ENCODE measurements around the gene SELENBP1. TPM values are rescaled to one million over a fixed set of nuclear protein-coding genes. Genes with fewer than 3 reads are reported as not detected.

The SELENBP1 gene
- total RNA-seq, 2 donors from 2014 or later = 35.4 to 39.2 TPM

GRCh38 chr1:151347523-151348246, 24.8 kb downstream of the SELENBP1 start:
- Mint-ChIP-seq H3K36me3 (ENCODE audit: low read depth) (peaks cover 29% of the 10 kb centered on the region), H3K4me3 (peak overlapping the region; percentile 84), H3K27me3 (ENCODE audit: insufficient read depth) (no peaks in the 10 kb centered on the region), H3K9me3 (peaks cover 22% of the 10 kb centered on the region), H3K4me1 (peaks cover 20% of the 10 kb centered on the region), H3K27ac (peak overlapping the region; percentile 100)
- H3K9me3 ChIP-seq (ENCODE audit: control insufficient read depth, low read length) = peaks cover 11% of the 10 kb centered on the region
- peak overlapping the region; percentile 93 for H3K4me3 ChIP-seq (ENCODE audit: low read length)
- DNase-seq = no peak
- H3K4me1 ChIP-seq (ENCODE audit: control insufficient read depth, insufficient read depth, low read length) = peaks cover 2% of the 10 kb centered on the region
- H3K27ac ChIP-seq (ENCODE audit: low read depth, low read length) = peak overlapping the region; percentile 99
- peaks cover 21% of the 10 kb centered on the region for H3K36me3 ChIP-seq (ENCODE audit: control insufficient read depth, insufficient read depth, low read length)
- no peaks in the 10 kb centered on the region for H3K27me3 ChIP-seq (ENCODE audit: control insufficient read depth, insufficient read depth, low read length, poor library complexity, severe bottlenecking)
- H3K9ac ChIP-seq (ENCODE audit: extremely low read depth, low read length, poor library complexity, severe bottlenecking) = no peak overlapping the region
- TF ChIP-seq CTCF (conservative IDR thresholded peaks at IDR 0.05) = no peak
- 38 to 42% methylated on average over 9 to 10 of the region's 12 CpGs for WGBS, 2 experiments (ENCODE audit: insufficient coverage in 1 of 2, insufficient read length in 1 of 2)

- H3K4me1 ChIP-seq (ENCODE audit: control insufficient read depth, insufficient read depth, low read length) = peaks cover 2% of the 10 kb centered on the region
- peak within 1 kb of the TSS; percentile 93 for H3K4me3 ChIP-seq (ENCODE audit: low read length)
- peaks cover 6% of the 10 kb centered on the region for H3K9me3 ChIP-seq (ENCODE audit: control insufficient read depth, low read length)
- 1% methylated on average over 18 to 38 of the region's 38 CpGs for WGBS, 2 experiments (ENCODE audit: insufficient coverage in 1 of 2, insufficient read length in 1 of 2)
- H3K27me3 Mint-ChIP-seq (ENCODE audit: insufficient read depth) = no peaks in the 10 kb centered on the region
- peak; percentile 98 for DNase-seq
- H3K27ac Mint-ChIP-seq = peak within 1 kb of the TSS; percentile 100
- no peaks in the 10 kb centered on the region for H3K27me3 ChIP-seq (ENCODE audit: control insufficient read depth, insufficient read depth, low read length, poor library complexity, severe bottlenecking)
- peaks cover 20% of the 10 kb centered on the region for H3K4me1 Mint-ChIP-seq
- H3K36me3 Mint-ChIP-seq (ENCODE audit: low read depth) = peaks cover 31% of the 10 kb centered on the region
- H3K9ac ChIP-seq (ENCODE audit: extremely low read depth, low read length, poor library complexity, severe bottlenecking) = peak within 1 kb of the TSS; percentile 93
- peak within 1 kb of the TSS; percentile 84 for H3K4me3 Mint-ChIP-seq
- no peak for TF ChIP-seq CTCF (conservative IDR thresholded peaks at IDR 0.05)
- H3K36me3 ChIP-seq (ENCODE audit: control insufficient read depth, insufficient read depth, low read length) = peaks cover 21% of the 10 kb centered on the region
- H3K27ac ChIP-seq (ENCODE audit: low read depth, low read length) = peak within 1 kb of the TSS; percentile 99
- H3K9me3 Mint-ChIP-seq = peaks cover 15% of the 10 kb centered on the region
Observed at GRCh38 chr1:151346769-151347522, 25.6 kb downstream of the SELENBP1 start, which contains the start of gene RFX5. TSS of gene RFX5 (minus strand) at chr1:151347252. CDS start at chr1:151346320, 932 bp downstream.

GRCh38 chr1:151346082-151346768, 26.3 kb downstream of the SELENBP1 start:
- Mint-ChIP-seq H3K36me3 (ENCODE audit: low read depth) (peaks cover 31% of the 10 kb centered on the region), H3K9me3 (peaks cover 11% of the 10 kb centered on the region), H3K27me3 (ENCODE audit: insufficient read depth) (no peaks in the 10 kb centered on the region), H3K4me1 (peaks cover 20% of the 10 kb centered on the region), H3K27ac (peak overlapping the region; percentile 100), H3K4me3 (peak overlapping the region; percentile 84)
- peak overlapping the region; percentile 93 for H3K9ac ChIP-seq (ENCODE audit: extremely low read depth, low read length, poor library complexity, severe bottlenecking)
- no peaks in the 10 kb centered on the region for H3K27me3 ChIP-seq (ENCODE audit: control insufficient read depth, insufficient read depth, low read length, poor library complexity, severe bottlenecking)
- peaks cover 21% of the 10 kb centered on the region for H3K36me3 ChIP-seq (ENCODE audit: control insufficient read depth, insufficient read depth, low read length)
- H3K27ac ChIP-seq (ENCODE audit: low read depth, low read length) = peak overlapping the region; percentile 99
- H3K4me3 ChIP-seq (ENCODE audit: low read length) = peak overlapping the region; percentile 93
- H3K9me3 ChIP-seq (ENCODE audit: control insufficient read depth, low read length) = no peaks in the 10 kb centered on the region
- 55% methylated on average over 7 of the region's 7 CpGs for WGBS, 2 experiments (ENCODE audit: insufficient coverage in 1 of 2, insufficient read length in 1 of 2)
- H3K4me1 ChIP-seq (ENCODE audit: control insufficient read depth, insufficient read depth, low read length) = peaks cover 2% of the 10 kb centered on the region
- TF ChIP-seq CTCF (conservative IDR thresholded peaks at IDR 0.05) = no peak
- DNase-seq = no peak

All from endodermal cell (in vitro differentiated cells).